Measurements from ENCODE around the gene GNRH2.
"Not testable (repeated sequence)": the region's sequence is repeated elsewhere in the genome, so short reads cannot be mapped to it uniquely, and the experiment has no call there.

The GNRH2 gene

DNA sequence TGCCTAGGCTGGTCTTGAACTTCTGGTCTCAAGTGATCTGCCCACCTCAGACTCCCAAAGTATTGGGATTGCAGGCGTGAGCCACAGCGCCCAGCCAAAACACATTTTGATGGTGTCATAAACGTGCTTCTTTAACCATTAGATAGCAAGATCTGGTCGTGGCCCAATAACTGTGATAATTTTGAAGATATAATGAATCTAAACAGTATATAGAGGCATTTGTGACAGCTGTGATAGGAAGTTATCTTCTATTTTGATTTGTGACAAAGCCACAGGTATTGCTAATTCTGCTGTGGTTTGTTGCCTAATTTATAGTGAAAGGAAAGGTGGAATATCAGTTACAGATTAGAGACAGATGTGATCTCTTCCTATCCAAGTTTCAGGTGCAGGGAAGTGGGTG lies 27.3 kb downstream of the GNRH2 start:
- no peak overlapping the region for H3K9ac ChIP-seq
- TF ChIP-seq, protein P1, sequence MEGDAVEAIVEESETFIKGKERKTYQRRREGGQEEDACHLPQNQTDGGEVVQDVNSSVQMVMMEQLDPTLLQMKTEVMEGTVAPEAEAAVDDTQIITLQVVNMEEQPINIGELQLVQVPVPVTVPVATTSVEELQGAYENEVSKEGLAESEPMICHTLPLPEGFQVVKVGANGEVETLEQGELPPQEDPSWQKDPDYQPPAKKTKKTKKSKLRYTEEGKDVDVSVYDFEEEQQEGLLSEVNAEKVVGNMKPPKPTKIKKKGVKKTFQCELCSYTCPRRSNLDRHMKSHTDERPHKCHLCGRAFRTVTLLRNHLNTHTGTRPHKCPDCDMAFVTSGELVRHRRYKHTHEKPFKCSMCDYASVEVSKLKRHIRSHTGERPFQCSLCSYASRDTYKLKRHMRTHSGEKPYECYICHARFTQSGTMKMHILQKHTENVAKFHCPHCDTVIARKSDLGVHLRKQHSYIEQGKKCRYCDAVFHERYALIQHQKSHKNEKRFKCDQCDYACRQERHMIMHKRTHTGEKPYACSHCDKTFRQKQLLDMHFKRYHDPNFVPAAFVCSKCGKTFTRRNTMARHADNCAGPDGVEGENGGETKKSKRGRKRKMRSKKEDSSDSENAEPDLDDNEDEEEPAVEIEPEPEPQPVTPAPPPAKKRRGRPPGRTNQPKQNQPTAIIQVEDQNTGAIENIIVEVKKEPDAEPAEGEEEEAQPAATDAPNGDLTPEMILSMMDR (IDR thresholded peaks at IDR 0.05) = no peak
- H3K27me3 ChIP-seq (ENCODE audit: control insufficient read depth, insufficient read depth, low read length) = no peaks in the 10 kb centered on the region

DNA sequence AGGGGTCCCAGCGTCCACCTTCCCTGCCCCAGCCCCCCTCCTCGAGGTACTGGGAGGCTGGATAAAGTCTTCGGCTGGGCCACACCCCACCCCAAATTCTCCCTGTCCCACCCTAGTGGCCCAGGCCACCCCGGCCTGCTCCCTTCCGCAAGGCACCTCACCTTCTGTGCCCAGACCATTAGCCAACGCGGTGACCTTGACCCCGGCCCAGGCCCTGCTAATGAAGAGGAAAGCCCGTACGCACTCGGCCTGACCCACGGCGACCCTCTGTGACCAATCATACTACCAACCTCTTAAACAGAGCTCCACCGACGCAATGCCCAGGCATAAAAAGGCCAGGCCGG lies 27.8 kb downstream of the GNRH2 start:
- Histone ChIP-seq H3K79me2 (no peaks in the 10 kb centered on the region), H3K36me3 (ENCODE audit: control insufficient read depth, insufficient read depth, low read length) (no peaks in the 10 kb centered on the region), H3K9me3 (ENCODE audit: control insufficient read depth, low read length) (no peaks in the 10 kb centered on the region), H2AFZ (no peak overlapping the region), H3K27me3 (ENCODE audit: control insufficient read depth, insufficient read depth, low read length) (no peaks in the 10 kb centered on the region), H3K27ac (no peak overlapping the region), H3K4me2 (ENCODE audit: low read length) (peak overlapping the region; percentile 9), H3K4me3 (ENCODE audit: low read depth, low read length) (no peak overlapping the region), H3K9ac (no peak overlapping the region), H3K4me1 (peaks cover 5% of the 10 kb centered on the region)
- TF ChIP-seq, protein P1 (IDR thresholded peaks at IDR 0.05) = no peak

More for the DNA sequence above, 27.3 kb downstream of the GNRH2 start:
- H3K27ac ChIP-seq = no peak overlapping the region
- H3K4me2 ChIP-seq (ENCODE audit: low read length) = no peak overlapping the region
- H2AFZ ChIP-seq = no peak overlapping the region
- no peaks in the 10 kb centered on the region for H3K36me3 ChIP-seq (ENCODE audit: control insufficient read depth, insufficient read depth, low read length)
- H3K4me1 ChIP-seq = peaks cover 5% of the 10 kb centered on the region
- no peak overlapping the region for H3K4me3 ChIP-seq (ENCODE audit: low read depth, low read length)
- no peaks in the 10 kb centered on the region for H3K79me2 ChIP-seq
- H3K9me3 ChIP-seq (ENCODE audit: control insufficient read depth, low read length) = no peaks in the 10 kb centered on the region

DNA sequence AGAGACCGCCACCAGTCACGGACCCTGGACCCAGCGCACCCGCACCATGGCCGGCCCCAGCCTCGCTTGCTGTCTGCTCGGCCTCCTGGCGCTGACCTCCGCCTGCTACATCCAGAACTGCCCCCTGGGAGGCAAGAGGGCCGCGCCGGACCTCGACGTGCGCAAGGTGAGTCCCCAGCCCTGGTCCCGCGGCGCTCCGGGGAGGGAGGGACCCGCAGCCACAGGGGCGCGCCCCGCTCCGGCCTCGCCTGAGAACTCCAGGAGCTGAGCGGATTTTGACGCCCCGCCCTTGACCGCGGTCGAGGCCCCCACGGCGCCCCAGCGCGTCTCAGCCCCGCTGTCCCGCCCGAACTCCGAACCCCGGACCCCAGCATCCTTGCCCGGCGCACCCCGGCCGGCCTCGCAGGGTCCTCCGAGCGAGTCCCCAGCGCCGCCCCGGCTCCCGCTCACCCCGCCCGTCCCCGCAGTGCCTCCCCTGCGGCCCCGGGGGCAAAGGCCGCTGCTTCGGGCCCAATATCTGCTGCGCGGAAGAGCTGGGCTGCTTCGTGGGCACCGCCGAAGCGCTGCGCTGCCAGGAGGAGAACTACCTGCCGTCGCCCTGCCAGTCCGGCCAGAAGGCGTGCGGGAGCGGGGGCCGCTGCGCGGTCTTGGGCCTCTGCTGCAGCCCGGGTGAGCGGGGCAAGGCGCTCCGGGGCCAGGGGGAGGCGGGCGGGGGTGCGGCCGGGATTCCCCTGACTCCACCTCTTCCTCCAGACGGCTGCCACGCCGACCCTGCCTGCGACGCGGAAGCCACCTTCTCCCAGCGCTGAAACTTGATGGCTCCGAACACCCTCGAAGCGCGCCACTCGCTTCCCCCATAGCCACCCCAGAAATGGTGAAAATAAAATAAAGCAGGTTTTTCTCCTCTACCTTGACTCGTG lies 28.4 kb downstream of the GNRH2 start, which contains the start of gene OXT:
TSS of gene OXT (plus strand) at position 11 of the 920 bp plus-strand sequence. CDS start at position 47, 36 bp downstream.
- no peak within 1 kb of the TSS for H3K9ac ChIP-seq
- no peaks in the 10 kb centered on the region for H3K36me3 ChIP-seq (ENCODE audit: control insufficient read depth, insufficient read depth, low read length)
- no peak within 1 kb of the TSS for H3K27ac ChIP-seq
- H2AFZ ChIP-seq = peak within 1 kb of the TSS; percentile 93
- H3K4me1 ChIP-seq = peaks cover 5% of the 10 kb centered on the region
- peak within 1 kb of the TSS; percentile 9 for H3K4me2 ChIP-seq (ENCODE audit: low read length)
- no peaks in the 10 kb centered on the region for H3K79me2 ChIP-seq
- TF ChIP-seq, protein P1 (IDR thresholded peaks at IDR 0.05) = no peak
- no peaks in the 10 kb centered on the region for H3K27me3 ChIP-seq (ENCODE audit: control insufficient read depth, insufficient read depth, low read length)
- H3K9me3 ChIP-seq (ENCODE audit: control insufficient read depth, low read length) = no peaks in the 10 kb centered on the region
- no peak within 1 kb of the TSS for H3K4me3 ChIP-seq (ENCODE audit: low read depth, low read length)

DNA sequence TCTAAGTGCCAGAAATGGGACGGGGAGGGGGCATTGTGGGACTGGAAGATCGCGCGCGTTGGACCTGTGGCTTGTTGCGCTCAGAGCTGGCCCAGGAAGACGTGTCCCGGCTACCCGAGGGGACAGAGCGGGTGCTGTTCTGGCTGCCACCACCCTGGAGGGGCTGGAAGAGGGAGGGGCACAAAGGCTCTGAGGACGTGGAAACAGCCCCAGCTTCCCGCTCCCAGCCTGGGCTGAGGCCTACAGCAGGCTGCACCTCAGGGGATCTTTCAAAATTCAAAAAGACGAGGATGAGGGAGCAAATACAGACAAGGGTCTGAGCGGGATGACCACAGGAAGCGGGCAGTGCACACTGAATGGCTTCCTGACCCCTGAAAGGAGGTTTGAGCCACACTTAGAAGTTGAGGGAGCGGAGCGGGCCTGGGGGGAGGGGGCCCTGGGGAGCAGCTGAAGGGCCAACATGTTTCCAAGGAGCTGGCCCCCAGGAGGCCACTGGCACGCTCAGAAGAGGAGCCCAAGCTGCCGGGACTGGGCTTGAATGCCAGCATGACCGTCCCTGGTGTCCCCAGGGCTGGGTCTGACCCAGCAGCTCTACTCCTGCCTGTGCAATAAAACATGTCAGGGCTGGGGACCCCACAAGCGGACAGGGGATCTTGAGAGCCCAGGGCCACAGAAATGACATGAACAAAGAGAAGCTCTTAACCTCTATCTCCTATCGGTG lies 29.3 kb downstream of the GNRH2 start:
- Histone ChIP-seq H3K9me3 (ENCODE audit: control insufficient read depth, low read length) (no peaks in the 10 kb centered on the region), H3K36me3 (ENCODE audit: control insufficient read depth, insufficient read depth, low read length) (no peaks in the 10 kb centered on the region), H3K79me2 (no peaks in the 10 kb centered on the region), H3K4me2 (ENCODE audit: low read length) (no peak overlapping the region), H3K27me3 (ENCODE audit: control insufficient read depth, insufficient read depth, low read length) (no peaks in the 10 kb centered on the region), H3K9ac (no peak overlapping the region), H3K4me3 (ENCODE audit: low read depth, low read length) (no peak overlapping the region), H2AFZ (no peak overlapping the region), H3K27ac (no peak overlapping the region), H3K4me1 (peaks cover 2% of the 10 kb centered on the region)
- TF ChIP-seq, protein P1 (IDR thresholded peaks at IDR 0.05) = no peak

DNA sequence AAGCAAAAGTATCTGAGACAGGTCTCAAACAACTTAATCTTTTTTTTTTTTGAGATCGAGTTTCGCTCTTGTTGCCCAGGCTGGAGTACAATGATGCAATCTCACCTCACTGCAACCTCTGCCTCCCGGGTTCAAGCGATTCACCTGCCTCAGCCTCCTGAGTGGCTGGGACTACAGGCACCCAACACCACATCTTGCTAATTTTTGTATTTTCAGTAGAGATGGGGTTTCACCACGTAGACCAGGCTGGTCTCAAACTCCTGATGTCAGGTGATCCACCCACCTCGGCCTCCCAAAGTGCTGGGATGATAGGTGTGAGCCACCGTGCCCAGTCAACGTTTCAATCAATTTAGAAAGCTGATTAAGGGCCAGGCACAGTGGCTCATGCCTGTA lies 29.8 kb downstream of the GNRH2 start:
- not testable (repeated sequence) for H3K27me3 ChIP-seq (ENCODE audit: control insufficient read depth, insufficient read depth, low read length)

More for the DNA sequence above, 29.8 kb downstream of the GNRH2 start:
- H3K4me2 ChIP-seq (ENCODE audit: low read length); H3K9me3 ChIP-seq (ENCODE audit: control insufficient read depth, low read length); H3K27ac ChIP-seq; H3K36me3 ChIP-seq (ENCODE audit: control insufficient read depth, insufficient read depth, low read length); H3K9ac ChIP-seq; H3K79me2 ChIP-seq; H2AFZ ChIP-seq; H3K4me1 ChIP-seq; H3K4me3 ChIP-seq (ENCODE audit: low read depth, low read length): not testable (repeated sequence)

Measured in parathyroid adenoma (tissue), 2 donors.